ENCODE data around the gene GABRG3.

Gene GABRG3

DNA sequence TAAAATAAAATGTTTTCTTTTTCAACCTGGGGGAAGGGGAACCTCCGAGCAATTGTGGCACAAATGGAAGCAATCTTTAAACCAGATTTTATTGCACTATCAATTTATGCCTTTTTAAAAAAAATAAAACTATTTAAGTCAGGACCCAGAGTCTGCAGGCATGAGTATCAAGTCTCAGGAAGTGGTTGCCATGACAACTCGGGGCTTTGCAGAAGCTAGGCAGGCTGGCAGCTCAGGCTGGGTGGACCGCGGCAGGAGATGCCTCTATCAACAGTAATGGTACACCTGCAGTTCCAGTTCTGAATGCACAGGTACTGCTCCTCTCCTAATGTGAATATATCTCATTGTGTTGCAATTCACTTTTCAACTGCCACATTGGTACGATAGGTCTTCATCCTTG, 447.7 kb downstream of the GABRG3 start:
- Histone ChIP-seq H3K9ac (ENCODE audit: low read depth, low read length) (no peak overlapping the region), H3K9me3 (ENCODE audit: control insufficient read depth, insufficient read depth, low read length) (no peaks in the 10 kb centered on the region), H3K4me1 (ENCODE audit: insufficient read depth, low read length) (peaks cover 9% of the 10 kb centered on the region)

DNA sequence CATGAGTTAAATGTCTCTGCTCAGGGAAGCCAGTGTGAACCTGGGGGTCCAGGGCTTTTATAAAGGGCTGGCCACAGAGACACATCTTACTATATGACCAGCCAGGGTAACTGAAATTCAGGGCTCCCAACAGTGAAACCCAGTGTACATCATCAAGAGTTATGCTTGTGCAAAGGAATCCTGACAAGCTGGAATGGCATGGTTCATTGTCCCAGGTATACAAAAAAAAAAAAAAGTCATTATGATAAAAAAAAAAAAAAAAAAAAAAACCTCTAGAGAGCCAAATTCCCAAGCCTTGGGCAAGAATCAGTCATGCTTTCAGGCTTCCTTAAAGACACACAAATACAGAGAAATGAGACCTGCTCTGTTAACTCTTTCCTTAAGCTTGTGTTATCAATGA, 452.0 kb downstream of the GABRG3 start:
- Histone ChIP-seq H3K9me3 (ENCODE audit: control insufficient read depth, insufficient read depth, low read length) (no peaks in the 10 kb centered on the region), H3K9ac (ENCODE audit: low read depth, low read length) (no peak overlapping the region), H3K36me3 (ENCODE audit: insufficient read depth, low read length) (no peaks in the 10 kb centered on the region), H3K4me1 (ENCODE audit: insufficient read depth, low read length) (no peaks in the 10 kb centered on the region)

More for the DNA sequence above, 447.7 kb downstream of the GABRG3 start:
- no peaks in the 10 kb centered on the region for H3K36me3 ChIP-seq (ENCODE audit: insufficient read depth, low read length)

DNA sequence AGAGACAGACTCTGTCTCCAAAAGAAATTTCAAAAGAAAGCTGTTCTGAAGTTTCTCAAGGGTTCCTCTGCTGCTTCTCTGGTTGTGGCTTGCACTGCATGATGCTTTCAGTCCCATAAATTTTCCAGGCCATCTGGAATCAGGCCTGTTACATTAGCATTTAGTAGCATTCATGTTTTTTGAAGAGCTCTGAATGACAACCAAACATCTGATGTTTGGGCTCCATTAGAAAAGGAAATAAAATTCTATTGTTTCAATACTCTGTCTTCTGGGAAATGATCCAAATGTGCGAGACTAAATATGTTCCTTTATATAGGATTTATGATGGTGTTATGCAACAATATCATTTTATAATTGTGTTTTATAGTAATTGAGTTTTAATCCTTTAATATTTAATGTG, 455.8 kb downstream of the GABRG3 start:
- no peaks in the 10 kb centered on the region for H3K9me3 ChIP-seq (ENCODE audit: control insufficient read depth, insufficient read depth, low read length)
- H3K4me1 ChIP-seq (ENCODE audit: insufficient read depth, low read length), result no peaks in the 10 kb centered on the region
- H3K36me3 ChIP-seq (ENCODE audit: insufficient read depth, low read length), result no peaks in the 10 kb centered on the region
- no peak overlapping the region for H3K9ac ChIP-seq (ENCODE audit: low read depth, low read length)

DNA sequence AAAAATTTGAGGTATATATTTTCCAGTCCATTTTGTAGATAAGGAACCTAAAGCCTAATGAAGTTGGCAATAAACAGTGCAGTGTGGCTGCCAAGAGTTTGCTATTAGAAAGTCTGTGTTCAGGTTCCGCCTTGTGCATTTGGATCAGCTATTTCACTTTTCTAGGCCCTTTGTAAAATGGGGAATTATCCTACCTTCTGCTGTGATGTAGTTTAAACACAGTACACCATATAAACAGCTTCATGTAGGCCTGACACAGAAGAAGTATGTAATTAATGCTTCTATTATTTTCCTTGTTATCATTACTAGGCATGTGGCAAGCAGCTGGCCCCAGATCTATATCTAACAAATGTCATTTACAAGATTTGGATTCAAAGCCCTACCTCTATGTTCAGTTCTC, 456.3 kb downstream of the GABRG3 start:
- Histone ChIP-seq H3K9ac (ENCODE audit: low read depth, low read length) (no peak overlapping the region), H3K4me1 (ENCODE audit: insufficient read depth, low read length) (no peaks in the 10 kb centered on the region), H3K9me3 (ENCODE audit: control insufficient read depth, insufficient read depth, low read length) (no peaks in the 10 kb centered on the region), H3K36me3 (ENCODE audit: insufficient read depth, low read length) (no peaks in the 10 kb centered on the region)

DNA sequence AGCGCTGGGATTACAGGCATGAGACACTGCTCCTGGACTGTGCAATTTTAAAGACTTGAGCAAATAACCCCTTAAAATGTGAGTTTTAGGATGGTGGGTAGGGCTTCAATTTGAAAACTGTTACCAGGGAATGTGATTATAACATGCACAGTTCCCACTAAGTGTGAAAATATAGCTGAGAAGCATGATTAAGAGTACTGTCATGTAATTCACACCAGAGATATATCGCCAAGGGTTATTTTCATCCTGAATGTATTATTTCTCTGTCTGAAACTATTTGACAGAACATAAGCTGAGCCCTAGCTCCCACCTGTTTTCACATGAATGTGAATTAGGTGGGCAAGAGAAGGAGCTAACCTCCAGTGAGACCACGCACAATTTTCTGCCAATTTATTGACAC, 457.2 kb downstream of the GABRG3 start:
- no peaks in the 10 kb centered on the region for H3K4me1 ChIP-seq (ENCODE audit: insufficient read depth, low read length)
- H3K9ac ChIP-seq (ENCODE audit: low read depth, low read length), result no peak overlapping the region
- no peaks in the 10 kb centered on the region; the same call in 1 of the 2 replicates for H3K9me3 ChIP-seq (ENCODE audit: control insufficient read depth, insufficient read depth, low read length)
- no peaks in the 10 kb centered on the region for H3K36me3 ChIP-seq (ENCODE audit: insufficient read depth, low read length)

DNA sequence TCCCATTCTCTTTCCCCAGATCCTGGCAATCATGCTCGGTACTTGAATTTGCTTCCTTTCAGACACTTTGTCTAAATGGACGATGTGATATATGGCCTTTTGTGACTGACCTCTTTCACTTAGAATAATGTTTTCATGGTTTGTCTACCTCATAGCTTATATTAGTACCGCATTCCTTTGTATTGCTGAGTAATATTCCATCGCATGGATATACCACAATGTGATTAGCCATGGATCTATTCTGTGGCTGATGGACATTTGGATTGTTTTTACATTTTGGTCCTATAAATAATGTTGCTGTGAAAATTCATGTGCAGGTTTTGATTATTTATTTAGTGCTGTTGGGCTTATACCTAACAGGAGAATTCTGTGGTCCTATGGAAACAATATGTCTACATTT, 458.6 kb downstream of the GABRG3 start:
- no peaks in the 10 kb centered on the region for H3K36me3 ChIP-seq (ENCODE audit: insufficient read depth, low read length)
- H3K4me1 ChIP-seq (ENCODE audit: insufficient read depth, low read length), result no peaks in the 10 kb centered on the region
- no peak overlapping the region for H3K9ac ChIP-seq (ENCODE audit: low read depth, low read length)
- H3K9me3 ChIP-seq (ENCODE audit: control insufficient read depth, insufficient read depth, low read length), result no peaks in the 10 kb centered on the region; the same call in 1 of the 2 replicates

DNA sequence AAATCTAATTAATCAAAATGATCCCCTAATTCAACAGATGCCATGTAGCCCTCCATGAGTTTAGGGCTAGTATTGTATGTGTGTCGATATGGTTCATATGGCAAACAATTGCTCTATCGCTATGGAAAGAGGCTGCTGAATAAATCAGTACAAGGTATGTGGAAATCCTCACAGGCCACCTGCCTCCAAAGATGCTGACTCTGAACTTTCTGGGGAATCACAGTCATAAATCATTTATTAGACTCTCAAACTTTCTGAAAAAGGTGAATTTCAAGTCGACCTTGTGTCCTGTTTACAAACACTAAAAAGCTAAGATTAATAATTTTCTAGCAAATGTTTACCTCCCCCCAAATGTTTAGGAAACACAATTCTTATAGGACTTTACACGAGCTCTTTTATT, 462.6 kb downstream of the GABRG3 start:
- no peaks in the 10 kb centered on the region; the same call in 1 of the 2 replicates for H3K9me3 ChIP-seq (ENCODE audit: control insufficient read depth, insufficient read depth, low read length)
- H3K9ac ChIP-seq (ENCODE audit: low read depth, low read length), result no peak overlapping the region
- H3K36me3 ChIP-seq (ENCODE audit: insufficient read depth, low read length), result no peaks in the 10 kb centered on the region
- no peaks in the 10 kb centered on the region for H3K4me1 ChIP-seq (ENCODE audit: insufficient read depth, low read length)

DNA sequence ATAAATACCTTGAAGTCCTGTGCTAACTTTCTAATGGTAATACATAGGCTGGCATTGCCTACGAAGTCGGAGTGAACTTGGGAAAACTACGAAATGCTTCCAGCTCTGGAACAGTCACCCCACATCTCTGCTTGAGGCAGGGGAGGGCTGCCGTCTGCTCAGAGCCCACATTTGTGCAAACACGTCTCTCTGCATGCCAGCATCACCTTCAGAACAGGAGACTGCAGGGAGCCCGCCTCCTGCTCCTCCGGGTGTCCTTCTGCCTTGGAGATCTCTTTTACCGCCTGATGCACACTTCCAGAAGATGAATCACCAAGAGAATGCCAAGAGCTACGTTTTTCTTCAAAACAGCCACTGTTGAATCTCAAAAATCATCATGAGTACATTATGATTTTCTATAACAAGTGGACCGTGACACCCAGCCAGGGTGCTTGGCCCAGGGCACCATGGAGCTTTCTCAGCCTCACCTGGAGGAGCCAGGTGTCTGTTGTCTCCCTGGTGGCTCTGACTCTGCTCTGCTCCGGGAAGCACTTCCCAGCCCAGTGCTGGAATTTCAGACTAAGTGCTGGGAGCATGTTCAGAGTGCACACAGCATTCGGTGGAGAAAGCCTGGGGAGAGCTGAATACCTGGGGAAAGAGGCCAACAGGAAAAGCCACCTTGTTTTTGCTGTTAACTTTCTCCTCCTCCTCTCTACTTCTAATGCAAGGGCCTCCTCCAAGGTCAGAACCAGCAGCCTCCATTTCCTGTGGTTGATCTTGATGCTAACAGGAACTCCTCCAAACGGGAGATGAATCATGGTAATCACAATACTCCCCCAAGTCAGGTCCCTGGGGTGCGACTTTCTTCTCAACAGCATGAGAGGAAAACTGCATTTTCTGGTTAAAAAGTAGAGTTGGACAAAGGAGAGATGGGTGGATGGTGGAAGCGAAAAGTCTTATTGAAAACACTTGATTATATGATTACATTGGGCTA, 467.7 kb downstream of the GABRG3 start:
- Histone ChIP-seq H3K9me3 (ENCODE audit: control insufficient read depth, insufficient read depth, low read length) (no peaks in the 10 kb centered on the region), H3K4me1 (ENCODE audit: insufficient read depth, low read length) (no peaks in the 10 kb centered on the region), H3K9ac (ENCODE audit: low read depth, low read length) (no peak overlapping the region), H3K36me3 (ENCODE audit: insufficient read depth, low read length) (no peaks in the 10 kb centered on the region)

DNA sequence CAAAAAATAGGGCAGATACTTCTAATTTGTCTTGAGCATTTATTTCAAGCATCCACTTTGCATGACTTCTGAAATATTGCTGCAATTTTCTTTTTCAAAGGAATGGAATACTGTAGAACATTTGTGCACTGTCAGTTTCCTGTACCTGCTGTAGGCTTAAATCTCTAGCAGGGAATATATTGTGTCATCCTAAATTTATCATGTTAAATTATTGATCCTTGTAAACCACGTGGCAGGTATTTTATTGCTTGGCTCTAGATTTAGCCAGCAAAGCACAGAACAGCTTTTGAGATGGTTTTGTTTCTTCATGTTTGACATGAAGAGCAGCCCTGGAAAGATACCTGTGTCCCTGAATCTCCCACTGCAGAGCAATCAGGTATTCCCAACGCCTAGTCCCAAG, 470.1 kb downstream of the GABRG3 start:
- no peaks in the 10 kb centered on the region for H3K4me1 ChIP-seq (ENCODE audit: insufficient read depth, low read length)

DNA sequence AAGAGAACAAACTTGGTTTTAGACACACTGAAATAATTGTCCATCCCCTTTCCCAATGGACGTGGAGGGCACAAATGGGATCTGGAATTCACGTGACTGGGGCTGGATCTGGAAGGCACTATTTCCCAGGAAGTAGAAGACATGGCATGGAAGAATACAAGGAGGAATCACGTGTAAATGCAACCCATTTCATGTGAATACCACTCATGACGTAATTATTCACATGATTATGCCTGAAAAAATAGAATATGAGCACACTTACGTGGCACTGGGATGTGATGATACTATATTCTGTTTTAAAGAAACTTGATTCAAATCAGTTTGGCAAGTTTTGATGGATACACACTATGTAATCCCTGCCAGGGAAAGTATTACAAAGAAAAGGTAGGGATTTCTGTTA, 477.3 kb downstream of the GABRG3 start:
- Histone ChIP-seq H3K4me1 (ENCODE audit: insufficient read depth, low read length) (no peaks in the 10 kb centered on the region), H3K9me3 (ENCODE audit: control insufficient read depth, insufficient read depth, low read length) (no peaks in the 10 kb centered on the region), H3K9ac (ENCODE audit: low read depth, low read length) (no peak overlapping the region), H3K36me3 (ENCODE audit: insufficient read depth, low read length) (no peaks in the 10 kb centered on the region)

More for the DNA sequence above, 470.1 kb downstream of the GABRG3 start:
- Histone ChIP-seq H3K9me3 (ENCODE audit: control insufficient read depth, insufficient read depth, low read length) (no peaks in the 10 kb centered on the region), H3K36me3 (ENCODE audit: insufficient read depth, low read length) (no peaks in the 10 kb centered on the region), H3K9ac (ENCODE audit: low read depth, low read length) (no peak overlapping the region)

DNA sequence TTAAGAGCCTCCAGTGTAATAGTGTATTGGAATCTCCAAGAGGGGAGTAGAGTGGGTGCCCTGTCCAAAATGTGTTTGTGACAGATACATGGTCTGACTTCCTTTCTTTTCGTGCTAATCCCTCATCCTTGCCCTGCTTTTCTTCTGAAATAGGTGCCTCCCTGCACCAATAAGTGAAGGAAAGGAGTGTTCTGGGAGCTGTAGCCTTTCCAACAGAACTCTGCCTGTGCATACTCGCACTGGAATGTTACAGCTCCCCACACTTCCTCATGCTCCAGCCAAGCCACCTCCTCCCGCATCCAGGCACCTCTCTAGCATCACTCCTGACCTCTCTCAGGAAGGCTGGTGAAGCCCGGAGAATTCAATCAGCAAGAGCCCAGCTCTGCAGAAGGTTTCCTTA, 478.0 kb downstream of the GABRG3 start:
- no peak overlapping the region for H3K9ac ChIP-seq (ENCODE audit: low read depth, low read length)
- no peaks in the 10 kb centered on the region for H3K9me3 ChIP-seq (ENCODE audit: control insufficient read depth, insufficient read depth, low read length)
- no peaks in the 10 kb centered on the region for H3K36me3 ChIP-seq (ENCODE audit: insufficient read depth, low read length)
- H3K4me1 ChIP-seq (ENCODE audit: insufficient read depth, low read length), result no peaks in the 10 kb centered on the region

DNA sequence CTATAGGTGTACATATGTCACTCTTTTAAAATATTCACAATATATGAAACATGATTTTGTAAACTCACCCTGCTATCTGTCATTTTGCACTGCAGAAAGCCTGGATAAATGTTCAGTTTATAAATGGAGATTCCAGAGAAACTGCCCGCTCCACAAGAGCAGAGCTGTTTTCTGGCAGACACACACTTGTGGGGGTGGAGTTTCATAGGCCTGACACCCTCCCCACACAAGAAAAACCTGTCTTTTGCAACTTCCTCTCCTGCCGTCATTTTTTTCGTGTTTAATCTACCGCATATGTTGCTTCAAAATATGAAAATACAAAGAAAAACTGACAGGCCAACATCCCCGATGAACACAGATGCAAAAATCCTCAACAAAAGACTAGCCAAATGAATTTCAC, 479.0 kb downstream of the GABRG3 start:
- Histone ChIP-seq H3K9ac (ENCODE audit: low read depth, low read length) (no peak overlapping the region), H3K36me3 (ENCODE audit: insufficient read depth, low read length) (no peaks in the 10 kb centered on the region), H3K4me1 (ENCODE audit: insufficient read depth, low read length) (0 out of 2 replicates have a peak, but pooled peaks cover 7% of the 10 kb centered on the region), H3K9me3 (ENCODE audit: control insufficient read depth, insufficient read depth, low read length) (no peaks in the 10 kb centered on the region)

DNA sequence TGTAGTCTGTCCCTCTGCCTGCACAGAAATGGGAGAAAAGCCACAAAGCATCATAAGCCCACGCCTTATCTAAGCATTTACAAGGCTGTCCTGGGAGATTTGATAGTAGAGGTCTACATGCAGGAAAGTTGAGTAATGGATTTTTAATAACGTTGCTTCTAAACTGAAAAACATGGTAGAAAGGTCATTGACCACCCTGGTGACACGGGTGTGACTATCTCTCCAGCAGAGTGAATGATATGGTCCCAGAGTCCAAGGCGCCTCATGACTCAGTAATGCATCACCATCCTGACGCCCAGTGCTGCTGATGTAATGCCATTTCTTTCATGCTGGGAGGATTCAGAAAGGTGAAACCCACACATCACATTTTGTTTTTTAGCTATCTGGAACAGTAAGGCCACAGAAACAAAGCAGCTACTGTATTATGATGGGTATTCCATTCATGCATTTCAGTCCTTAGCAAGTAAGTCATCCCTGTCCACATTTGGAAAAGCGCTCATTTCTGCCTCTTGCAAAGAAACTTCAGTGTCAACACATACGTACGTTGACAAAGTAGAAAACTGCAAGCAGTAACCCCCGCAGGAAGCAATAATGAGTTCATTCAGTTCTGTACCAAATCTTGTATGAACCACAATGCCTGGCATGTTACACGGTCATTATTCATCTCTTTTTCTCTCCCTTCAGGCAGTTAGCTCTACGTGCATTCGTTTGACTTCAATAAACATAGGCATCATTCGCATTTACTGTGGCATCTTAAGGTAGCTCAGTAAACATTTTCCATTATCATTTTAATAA, 483.5 kb downstream of the GABRG3 start:
- H3K36me3 ChIP-seq (ENCODE audit: insufficient read depth, low read length), result no peaks in the 10 kb centered on the region
- H3K9me3 ChIP-seq (ENCODE audit: control insufficient read depth, insufficient read depth, low read length), result no peaks in the 10 kb centered on the region
- H3K9ac ChIP-seq (ENCODE audit: low read depth, low read length), result no peak overlapping the region
- H3K4me1 ChIP-seq (ENCODE audit: insufficient read depth, low read length), result 0 out of 2 replicates have a peak, but pooled peaks cover 7% of the 10 kb centered on the region

DNA sequence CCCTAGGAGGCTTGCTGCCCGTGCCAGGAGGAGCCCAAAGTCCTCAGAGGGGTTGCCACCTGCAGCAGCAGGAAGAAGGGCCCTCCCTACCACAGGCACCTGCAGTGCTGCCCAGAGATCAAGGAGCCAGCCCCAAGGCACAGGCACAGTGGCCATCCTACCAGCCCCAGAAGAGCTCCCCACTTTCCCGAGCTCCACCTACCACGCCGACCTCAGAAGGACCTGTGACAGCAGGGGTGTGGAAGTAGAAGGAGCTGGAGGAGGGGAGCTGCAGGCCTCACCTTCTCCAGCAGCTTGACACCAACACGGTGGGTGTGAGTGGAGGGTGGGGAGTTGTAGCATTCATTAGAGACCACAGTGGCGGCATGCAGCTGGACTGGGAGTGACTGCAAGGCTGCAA, 485.8 kb downstream of the GABRG3 start:
- H3K4me1 ChIP-seq (ENCODE audit: insufficient read depth, low read length), result 0 out of 2 replicates have a peak, but pooled peaks cover 7% of the 10 kb centered on the region
- H3K36me3 ChIP-seq (ENCODE audit: insufficient read depth, low read length), result no peaks in the 10 kb centered on the region
- H3K9ac ChIP-seq (ENCODE audit: low read depth, low read length), result no peak overlapping the region
- no peaks in the 10 kb centered on the region for H3K9me3 ChIP-seq (ENCODE audit: control insufficient read depth, insufficient read depth, low read length)
